PC-9 (cell line): Measurements from ENCODE around the gene RHOB. TPM values are rescaled to one million over a fixed set of nuclear protein-coding genes. Genes with fewer than 3 reads are reported as not detected.

Source experiments
- BruUV-seq: library from RNA; stranded (reverse); fragments of 400-500 nt; replicated peaks from 2 replicates; lab custom pipeline; 2021; lab: Mats Ljungman, UMichigan
- CTCF ChIA-PET: fragments of 300-600 bp; sonication (Branson Sonifier 250); formaldehyde crosslinking; loops from one replicate; lab custom pipeline; 2022; ENCODE audit warnings: antibody characterized with exemption; lab: Charles Lee
- POLR2A ChIA-PET: fragments of 300-600 bp; sonication (Branson Sonifier 250); formaldehyde crosslinking; loops from one replicate; lab custom pipeline; 2022; ENCODE audit warnings: antibody characterized with exemption; ENCODE audit not compliant: unreplicated experiment; lab: Charles Lee
- DNase-seq, 2 experiments: peaks; one replicate each; pipeline versions ENCODE4 v3.0.0 to v3.0.0-alpha.2; 2015 to 2022; ENCODE audit warnings: mixed read lengths in 1 of 2
- H2AFZ ChIP-seq: fragments of 200-600 bp; sonication (generic); 2 replicates; pipeline ENCODE4 v1.8.1; 2017; ENCODE audit warnings: antibody characterized with exemption
- H3F3A ChIP-seq: fragments of 200-600 bp; sonication (generic); 2 replicates; pipeline ENCODE4 v1.8.1; 2017; ENCODE audit warnings: antibody characterized with exemption, mild to moderate bottlenecking, low read depth; ENCODE audit not compliant: insufficient read depth
- H3K27ac ChIP-seq: fragments of 200-600 bp; sonication (generic); 2 replicates; pipeline ENCODE4 v1.6.1; 2016; ENCODE audit warnings: mixed run types
- H3K27me3 ChIP-seq: fragments of 200-600 bp; sonication (generic); 2 replicates; pipeline ENCODE4 v1.6.1; 2016; ENCODE audit warnings: low read depth, mixed run types; ENCODE audit not compliant: insufficient read depth
- H3K36me3 ChIP-seq: fragments of 200-600 bp; sonication (generic); 2 replicates; pipeline ENCODE4 v1.6.1; 2016; ENCODE audit warnings: low read depth, mixed run types
- H3K4me1 ChIP-seq: fragments of 200-600 bp; sonication (generic); replicated peaks from 2 replicates; pipeline ENCODE4 v1.6.1; 2016; ENCODE audit warnings: mixed run types; ENCODE audit not compliant: insufficient read depth
- H3K4me2 ChIP-seq: fragments of 200-600 bp; sonication (generic); 2 replicates; pipeline ENCODE4 v1.6.1; 2017; ENCODE audit warnings: mixed run types
- H3K4me3 ChIP-seq: fragments of 200-600 bp; sonication (generic); 2 replicates; pipeline ENCODE4 v1.6.1; 2016; ENCODE audit warnings: mixed run types
- H3K79me2 ChIP-seq: fragments of 200-600 bp; sonication (generic); 2 replicates; pipeline ENCODE4 v1.6.1; 2017; ENCODE audit warnings: low read depth, mixed run types
- H3K9me2 ChIP-seq: fragments of 200-600 bp; sonication (generic); 2 replicates; pipeline ENCODE4 v1.8.1; 2017; ENCODE audit warnings: mild to moderate bottlenecking; ENCODE audit not compliant: insufficient read depth
- H3K9me3 ChIP-seq: fragments of 200-600 bp; sonication (generic); 2 replicates; pipeline ENCODE4 v1.8.1; 2016; ENCODE audit warnings: low read depth; ENCODE audit not compliant: insufficient read depth
- H4K20me1 ChIP-seq: fragments of 200-600 bp; sonication (generic); 2 replicates; pipeline ENCODE4 v1.8.1; 2017; ENCODE audit not compliant: insufficient read depth
- CTCF ChIP-seq: fragments of 200-600 bp; sonication (generic); conservative IDR thresholded peaks from 2 replicates; pipeline ENCODE4 v1.6.1; 2017; ENCODE audit warnings: mixed run types, antibody characterized with exemption, mild to moderate bottlenecking, moderate library complexity
- EZH2 ChIP-seq: fragments of 200-600 bp; sonication (generic); IDR thresholded peaks from 2 replicates; pipeline ENCODE4 v1.8.0; 2017; ENCODE audit warnings: antibody characterized with exemption, low read depth
- intact Hi-C: fragments of 100-400 bp; cut with micrococcal nuclease; formaldehyde crosslinking; loops from one replicate; pipeline ENCODE4 v1.10.0; 2022; ENCODE audit not compliant: unreplicated experiment
- total RNA-seq: library from RNA; stranded (reverse); gene quantifications from 2 replicates; pipeline ENCODE4 v1.2.3, GENCODE V29; 2021

Gene RHOB
- total RNA-seq, 1 experiment from 2014 or later = 39.3 TPM

DNA sequence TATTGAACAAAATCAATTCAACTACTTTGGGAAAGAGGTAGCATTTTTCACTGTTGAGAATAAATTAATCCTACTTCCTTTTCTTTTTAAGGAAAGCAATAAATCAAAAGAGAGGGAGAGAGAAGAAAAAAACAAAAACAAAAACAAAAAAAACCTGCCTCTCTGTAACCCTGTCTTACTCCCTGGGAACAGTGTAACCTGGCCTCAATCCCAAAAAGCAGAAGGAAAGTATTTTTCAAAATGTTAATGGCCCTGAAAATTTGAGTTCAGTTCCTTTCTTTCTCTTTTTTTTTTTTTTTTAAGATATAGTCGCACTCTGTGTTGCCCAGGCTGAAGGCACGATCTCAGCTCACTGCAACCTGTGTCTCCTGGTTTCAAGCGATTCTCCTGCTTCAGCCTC is 35.9 kb downstream of the RHOB start:
- no TSS peak for BruUV-seq
- no peaks in the 10 kb centered on the region for H3K9me2 ChIP-seq
- no peaks in the 10 kb centered on the region for H3K27me3 ChIP-seq
- no peak for TF ChIP-seq CTCF
- no peak for TF ChIP-seq EZH2
- H3K4me1 ChIP-seq = peaks cover 8% of the 10 kb centered on the region
- CTCF ChIA-PET = no interaction called here
- no peak overlapping the region for H3K4me2 ChIP-seq
- no peaks in the 10 kb centered on the region for H3K79me2 ChIP-seq
- no peaks in the 10 kb centered on the region for H3K36me3 ChIP-seq
- no peak overlapping the region for H3K27ac ChIP-seq
- no peak overlapping the region for H3K4me3 ChIP-seq
- H3K9me3 ChIP-seq = no peaks in the 10 kb centered on the region
- no peak for DNase-seq
- POLR2A ChIA-PET = interaction anchor here (0.7 kb wide), 1 partner anchor 80 kb away, joined by 11 read pairs; no protein-coding TSS in a partner anchor
- intact Hi-C loops = no loop called here
- H2AFZ ChIP-seq = no peak overlapping the region
- H4K20me1 ChIP-seq = no peaks in the 10 kb centered on the region
- peaks cover 5% of the 10 kb centered on the region; the same call in 1 of the 2 replicates for H3F3A ChIP-seq

- POLR2A ChIA-PET = interaction anchor here (0.7 kb wide), 1 partner anchor 81 kb away, joined by 11 read pairs; no protein-coding TSS in a partner anchor
- CTCF ChIA-PET = no interaction called here
- no peak overlapping the region for H2AFZ ChIP-seq
Observed at GRCh38 chr2:20483194-20483895, 36.5 kb downstream of the RHOB start.

GRCh38 chr2:20484034-20484617 is 37.3 kb downstream of the RHOB start:
- Histone ChIP-seq H2AFZ (no peak overlapping the region), H3K27me3 (no peaks in the 10 kb centered on the region), H3K4me2 (no peak overlapping the region), H3K9me2 (no peaks in the 10 kb centered on the region), H3K79me2 (no peaks in the 10 kb centered on the region), H4K20me1 (no peaks in the 10 kb centered on the region), H3K36me3 (no peaks in the 10 kb centered on the region), H3K4me3 (no peak overlapping the region), H3K27ac (no peak overlapping the region), H3F3A (peaks cover 8% of the 10 kb centered on the region; the same call in 1 of the 2 replicates), H3K9me3 (no peaks in the 10 kb centered on the region), H3K4me1 (peaks cover 19% of the 10 kb centered on the region)
- ChIA-PET POLR2A (no interaction called here), CTCF (no interaction called here)
- intact Hi-C loops = no loop called here
- no peak for TF ChIP-seq EZH2
- no peak for TF ChIP-seq CTCF
- DNase-seq = no peak
- BruUV-seq = no TSS peak

More at GRCh38 chr2:20483194-20483895, 36.5 kb downstream of the RHOB start:
- peaks cover 14% of the 10 kb centered on the region for H3K4me1 ChIP-seq
- no peaks in the 10 kb centered on the region for H3K79me2 ChIP-seq
- BruUV-seq = no TSS peak
- H3K27me3 ChIP-seq = no peaks in the 10 kb centered on the region
- H4K20me1 ChIP-seq = no peaks in the 10 kb centered on the region
- H3K27ac ChIP-seq = no peak overlapping the region
- H3K4me3 ChIP-seq = no peak overlapping the region
- no peaks in the 10 kb centered on the region for H3K9me2 ChIP-seq
- peaks cover 8% of the 10 kb centered on the region; the same call in 1 of the 2 replicates for H3F3A ChIP-seq
- H3K4me2 ChIP-seq = no peak overlapping the region
- no peak for TF ChIP-seq EZH2
- no peak for TF ChIP-seq CTCF
- H3K36me3 ChIP-seq = no peaks in the 10 kb centered on the region
- intact Hi-C loops = no loop called here
- no peak for DNase-seq
- H3K9me3 ChIP-seq = no peaks in the 10 kb centered on the region
